GM15510 (cell line): ENCODE data around the gene SRGAP3.

Experiments used
- POLR2A ChIP-seq: IDR thresholded peaks from 3 replicates; pipeline ENCODE4 v1.6.1; 2011; ENCODE audit warnings: borderline replicate concordance; ENCODE audit not compliant: insufficient read length; ENCODE audit errors: extremely low read depth

The SRGAP3 gene

DNA sequence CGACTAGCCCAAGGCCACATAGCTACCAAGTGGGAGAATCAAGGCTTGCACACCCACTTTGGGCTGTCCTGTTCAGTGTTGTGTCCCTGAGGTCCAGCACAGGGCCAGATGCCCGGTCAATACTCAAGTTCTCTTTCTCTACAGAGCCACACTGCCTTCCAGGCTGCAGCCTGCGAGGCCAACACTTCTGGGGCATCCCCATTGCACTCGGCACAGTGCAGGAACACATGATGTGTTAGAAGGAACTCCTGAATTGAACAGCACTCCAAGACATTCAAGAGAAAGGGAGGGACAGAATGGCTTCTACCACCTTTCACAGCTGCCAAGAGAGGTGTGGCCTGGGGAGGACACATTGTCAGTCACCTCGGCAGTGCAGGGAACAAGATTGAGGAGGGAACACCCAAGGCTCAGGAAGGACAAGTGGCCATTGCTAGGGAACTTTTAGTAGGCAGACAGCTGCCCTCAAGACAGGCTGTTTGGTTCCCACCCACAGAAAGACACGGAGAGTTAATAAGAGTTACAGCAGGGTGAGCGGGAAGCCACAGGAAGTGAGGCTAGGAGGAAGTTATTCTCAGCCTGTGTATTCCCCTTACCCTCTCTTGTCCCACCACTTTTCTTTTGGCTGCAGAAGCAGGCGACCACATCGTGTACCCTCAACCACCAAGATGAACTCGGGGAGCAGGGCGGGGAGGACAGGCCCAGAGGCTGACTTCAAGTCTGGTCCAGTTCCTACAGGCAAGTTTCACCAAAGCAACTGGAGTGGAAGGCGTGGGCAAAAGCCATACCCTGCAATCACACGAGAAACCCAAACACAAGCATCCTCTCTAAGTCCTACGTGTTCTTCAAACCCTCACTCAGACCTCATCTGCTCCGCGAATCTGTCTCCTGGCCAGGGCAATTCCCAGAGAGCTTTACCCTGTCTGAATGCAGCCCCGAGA, 69.4 kb downstream of the SRGAP3 start:
- no peak for TF ChIP-seq POLR2A

GRCh38 chr3:9178697-9179096, 70.7 kb downstream of the SRGAP3 start:
- no peak for TF ChIP-seq POLR2A

- no peak for TF ChIP-seq POLR2A
These were observed 74.0 kb downstream of the SRGAP3 start for GRCh38 chr3:9175421-9175820.

DNA sequence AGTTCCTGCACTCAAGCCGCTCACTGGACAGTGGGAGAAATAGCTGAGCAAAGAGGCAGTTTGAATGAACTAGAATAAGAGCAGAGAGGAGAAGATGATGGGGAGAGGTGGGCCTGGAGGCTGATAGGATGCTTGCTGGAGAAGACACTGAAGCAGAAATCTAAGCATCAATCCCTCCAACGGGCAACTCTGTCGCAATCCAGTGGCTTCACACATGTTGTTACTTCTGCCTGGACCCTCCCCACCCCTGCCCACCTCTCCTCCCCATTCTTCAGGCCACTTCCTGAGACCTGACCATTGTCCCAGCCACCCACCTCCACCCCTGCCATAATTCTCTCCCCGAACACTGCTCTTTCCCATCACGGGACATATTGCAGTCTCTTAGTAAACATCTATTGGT, 76.0 kb downstream of the SRGAP3 start:
- TF ChIP-seq POLR2A = no peak

GRCh38 chr3:9172851-9173321, 76.6 kb downstream of the SRGAP3 start:
- TF ChIP-seq POLR2A = no peak

- no peak for TF ChIP-seq POLR2A
These were observed 78.6 kb downstream of the SRGAP3 start for GRCh38 chr3:9170851-9171160.

DNA sequence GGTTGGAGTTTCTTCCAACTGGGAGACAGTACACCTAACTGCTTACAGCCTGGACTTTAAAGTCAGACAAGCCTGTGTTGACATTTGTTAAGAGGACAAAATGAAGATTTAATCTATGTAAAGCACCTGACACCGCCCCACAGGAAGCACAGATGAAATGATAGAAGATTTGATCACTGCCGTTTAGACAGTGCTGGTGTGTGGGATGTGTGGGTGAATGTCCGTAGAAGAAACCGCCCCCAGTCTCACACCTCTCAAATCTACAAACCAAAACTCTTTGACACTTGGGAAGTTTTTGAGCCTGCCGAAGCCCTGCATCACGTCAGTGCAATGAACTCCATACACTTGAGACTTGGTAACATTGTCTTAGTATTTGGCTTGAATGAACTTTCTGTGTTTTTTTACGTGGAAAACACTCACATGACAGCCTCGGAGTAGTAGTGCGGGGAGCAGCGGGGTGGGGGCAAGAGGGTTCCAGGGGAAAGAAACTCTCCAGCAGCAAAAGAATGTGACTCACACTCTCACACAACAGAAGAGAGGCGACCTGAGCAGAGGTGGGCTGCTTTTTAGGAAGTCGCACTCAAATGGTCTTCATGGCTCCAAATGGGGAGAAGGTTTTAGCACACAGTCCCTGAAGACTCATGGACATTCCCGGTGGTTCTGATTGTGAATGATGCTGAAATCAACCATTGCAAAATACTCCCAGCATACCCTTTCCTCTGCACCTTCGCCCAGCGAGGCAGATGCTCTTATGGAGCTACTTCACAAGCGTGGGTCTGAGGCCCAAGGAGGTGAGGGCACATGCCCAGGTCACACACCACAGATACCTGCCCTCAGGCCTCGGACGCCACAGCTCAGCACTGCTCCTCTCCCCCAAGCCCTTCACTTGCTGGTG, 79.2 kb downstream of the SRGAP3 start:
- TF ChIP-seq POLR2A = no peak

DNA sequence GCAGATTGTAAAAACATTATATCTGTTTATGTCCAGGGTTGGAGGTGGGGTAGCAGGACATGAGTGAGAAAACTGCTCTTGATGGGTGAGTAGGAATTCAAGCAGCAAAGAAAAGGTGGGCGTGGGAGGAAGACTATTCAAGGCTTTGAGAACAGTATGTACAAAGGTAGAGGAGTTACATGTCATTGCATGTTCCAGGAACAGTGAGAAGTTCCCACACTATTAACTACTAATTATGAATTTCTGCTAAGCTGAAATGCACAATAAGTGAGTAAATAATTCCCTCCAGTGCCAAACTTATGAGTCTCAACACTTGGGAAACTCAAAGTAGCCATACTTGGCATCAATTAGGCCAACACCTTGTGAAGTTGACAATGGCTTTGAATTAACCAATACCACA, 80.1 kb downstream of the SRGAP3 start:
- no peak for TF ChIP-seq POLR2A

GRCh38 chr3:9168241-9168741, 81.2 kb downstream of the SRGAP3 start:
- TF ChIP-seq POLR2A = no peak

- no peak for TF ChIP-seq POLR2A
These were observed 82.2 kb downstream of the SRGAP3 start for GRCh38 chr3:9167222-9167621.

DNA sequence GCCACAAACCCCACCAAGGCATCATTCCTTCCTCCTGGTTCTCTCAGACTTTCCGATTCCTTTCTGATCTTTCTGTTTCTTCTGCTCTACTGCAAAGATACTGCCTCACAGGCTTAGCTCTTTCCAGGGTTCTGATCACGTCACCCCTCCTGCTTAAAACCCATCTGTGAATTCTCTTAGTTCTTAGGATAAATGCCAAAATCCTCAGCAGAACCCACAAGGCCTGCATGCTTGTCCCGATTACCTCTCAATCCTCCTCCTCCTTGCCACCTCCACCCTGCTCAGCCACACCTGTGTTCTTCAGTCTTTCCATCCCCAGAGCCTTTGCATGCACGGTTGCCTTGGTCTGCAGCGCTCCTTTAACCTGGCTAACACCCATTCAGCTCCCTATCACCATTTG, 84.0 kb downstream of the SRGAP3 start:
- TF ChIP-seq POLR2A = no peak

GRCh38 chr3:9163289-9163688, 86.2 kb downstream of the SRGAP3 start:
- no peak for TF ChIP-seq POLR2A

DNA sequence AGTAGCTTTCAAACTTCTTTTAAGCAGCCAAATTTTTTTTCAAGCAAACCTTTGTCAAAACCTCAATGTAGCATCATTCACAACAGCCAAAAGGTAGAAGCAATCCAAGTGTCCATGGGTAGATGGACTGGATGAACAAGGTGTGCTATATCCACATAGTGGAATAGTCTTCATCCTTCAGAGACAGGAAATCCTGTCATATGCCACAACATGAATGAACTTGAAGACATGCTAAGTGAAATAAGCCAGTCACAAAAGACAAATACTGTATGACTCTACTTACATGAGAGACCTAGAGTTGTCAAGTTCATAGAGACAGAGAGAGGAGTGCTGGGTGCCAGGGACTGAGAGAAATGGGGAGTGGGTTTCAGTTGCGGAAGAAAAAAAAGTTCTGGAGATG, 87.6 kb downstream of the SRGAP3 start:
- TF ChIP-seq POLR2A = no peak

DNA sequence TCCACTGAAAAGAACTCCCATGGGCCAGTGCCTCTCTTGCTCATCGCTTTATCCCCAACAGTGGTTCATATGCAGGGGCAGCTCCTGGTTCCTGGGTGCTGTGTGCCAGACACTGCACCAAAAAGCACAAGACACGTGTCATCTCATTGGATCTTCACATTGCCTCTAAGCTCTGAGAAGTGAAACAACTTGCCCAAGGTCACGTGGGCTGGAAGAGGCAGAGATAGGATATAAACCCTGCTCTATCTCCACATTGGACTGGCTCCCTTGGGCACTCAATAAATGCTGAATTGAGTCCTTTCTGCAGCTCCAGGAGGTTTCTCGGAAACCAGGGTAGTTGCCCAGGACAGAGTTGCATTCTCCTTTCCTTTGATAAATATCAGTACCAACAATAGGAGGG, 88.1 kb downstream of the SRGAP3 start:
- no peak for TF ChIP-seq POLR2A
